Astrocyte of the cerebellum (primary cell): ENCODE measurements around the gene GNG12.

Experiments used
- DNase-seq: peaks from one replicate; pipeline ENCODE4 v3.0.0-alpha.2; 2011; ENCODE audit warnings: low read depth
- H3K4me3 ChIP-seq: 2 replicates; pipeline ENCODE4 v1.5.1; 2011; ENCODE audit warnings: mild to moderate bottlenecking, low read depth, low read length, moderate library complexity
- in situ Hi-C: cut with HindIII; loops from 2 replicates; pipeline ENCODE4 v1.10.0; 2017; ENCODE audit warnings: low sequenced_read_pairs
- TF ChIP-seq, protein P1 (sequence below): IDR thresholded peaks from 2 replicates; pipeline ENCODE4 v1.5.1; 2012; ENCODE audit warnings: low read length, low read depth, moderate library complexity, mild to moderate bottlenecking; ENCODE audit errors: missing control alignments

Gene GNG12

DNA sequence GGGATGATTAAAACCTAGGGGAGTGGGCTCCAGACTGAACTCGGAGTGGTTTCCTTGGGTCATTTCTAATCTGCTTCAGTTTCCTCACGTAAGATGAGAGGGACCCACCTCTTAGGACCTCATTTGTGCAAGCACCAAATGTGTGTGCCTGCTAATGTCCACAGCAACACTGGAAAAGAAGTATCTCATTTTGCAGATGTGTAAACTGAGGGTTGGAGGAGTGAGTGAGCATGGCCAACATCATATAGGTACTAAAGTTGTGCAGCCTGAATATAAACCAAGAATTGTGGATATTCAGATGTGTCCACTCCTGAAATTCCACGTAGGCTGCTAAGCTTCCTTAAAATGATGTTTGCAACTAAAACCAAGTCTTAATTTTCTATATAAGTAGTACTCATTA lies 96.5 kb downstream of the GNG12 start:
- no peak for DNase-seq
- H3K4me3 ChIP-seq = peak overlapping the region; percentile 17
- TF ChIP-seq, protein P1, sequence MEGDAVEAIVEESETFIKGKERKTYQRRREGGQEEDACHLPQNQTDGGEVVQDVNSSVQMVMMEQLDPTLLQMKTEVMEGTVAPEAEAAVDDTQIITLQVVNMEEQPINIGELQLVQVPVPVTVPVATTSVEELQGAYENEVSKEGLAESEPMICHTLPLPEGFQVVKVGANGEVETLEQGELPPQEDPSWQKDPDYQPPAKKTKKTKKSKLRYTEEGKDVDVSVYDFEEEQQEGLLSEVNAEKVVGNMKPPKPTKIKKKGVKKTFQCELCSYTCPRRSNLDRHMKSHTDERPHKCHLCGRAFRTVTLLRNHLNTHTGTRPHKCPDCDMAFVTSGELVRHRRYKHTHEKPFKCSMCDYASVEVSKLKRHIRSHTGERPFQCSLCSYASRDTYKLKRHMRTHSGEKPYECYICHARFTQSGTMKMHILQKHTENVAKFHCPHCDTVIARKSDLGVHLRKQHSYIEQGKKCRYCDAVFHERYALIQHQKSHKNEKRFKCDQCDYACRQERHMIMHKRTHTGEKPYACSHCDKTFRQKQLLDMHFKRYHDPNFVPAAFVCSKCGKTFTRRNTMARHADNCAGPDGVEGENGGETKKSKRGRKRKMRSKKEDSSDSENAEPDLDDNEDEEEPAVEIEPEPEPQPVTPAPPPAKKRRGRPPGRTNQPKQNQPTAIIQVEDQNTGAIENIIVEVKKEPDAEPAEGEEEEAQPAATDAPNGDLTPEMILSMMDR = no peak
- in situ Hi-C loops = no loop called here

DNA sequence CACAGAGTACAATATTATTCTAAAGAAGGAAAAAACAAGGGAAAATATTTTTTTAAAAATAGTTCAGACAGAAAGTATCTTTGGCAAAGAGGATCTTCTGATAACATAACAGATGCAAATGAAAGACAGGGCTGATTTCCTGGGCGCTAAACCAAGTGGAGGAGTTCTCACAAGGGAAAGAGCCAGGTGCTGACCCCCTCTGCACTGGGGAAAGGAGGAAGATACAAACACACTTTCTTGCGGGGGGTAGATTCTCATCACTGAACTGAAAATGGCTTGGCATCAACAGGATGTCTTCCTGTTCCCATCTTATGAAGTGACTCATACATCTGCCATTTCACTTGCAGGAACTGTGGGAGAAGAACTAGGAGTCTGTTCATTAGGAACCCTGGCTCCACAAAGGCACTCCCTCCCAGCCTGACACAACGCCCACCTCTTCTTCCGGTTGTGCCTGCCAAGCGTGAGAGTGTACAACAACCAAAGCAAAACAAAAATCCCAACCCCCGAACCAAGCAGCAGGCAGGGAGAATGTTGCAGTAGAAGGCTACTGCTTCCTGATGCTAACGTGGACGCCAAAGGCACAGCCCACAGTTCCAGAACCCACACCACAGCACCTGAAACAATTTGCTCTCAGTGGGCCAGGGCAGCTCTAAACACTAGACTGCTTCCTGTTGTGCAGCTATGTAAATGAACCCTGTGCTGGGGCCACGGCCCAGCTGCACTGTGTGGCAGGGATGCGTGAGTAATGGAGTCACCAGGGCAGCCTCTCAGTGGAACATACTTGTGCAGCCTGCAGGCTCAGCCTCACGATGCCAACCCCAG lies 97.2 kb downstream of the GNG12 start:
- in situ Hi-C loops = no loop called here
- peak overlapping the region; percentile 17 for H3K4me3 ChIP-seq
- TF ChIP-seq, protein P1 = no peak
- peak; percentile 88 for DNase-seq

- no peak for DNase-seq
- TF ChIP-seq, protein P1 = no peak
- H3K4me3 ChIP-seq = no peak overlapping the region
- in situ Hi-C loops = no loop called here
Measured at GRCh38 chr1:67735206-67735605, 98.1 kb downstream of the GNG12 start.

GRCh38 chr1:67734323-67734690 lies 99.0 kb downstream of the GNG12 start:
- no peak for DNase-seq
- H3K4me3 ChIP-seq = no peak overlapping the region
- TF ChIP-seq, protein P1 = no peak

GRCh38 chr1:67733681-67734322 lies 99.5 kb downstream of the GNG12 start:
- in situ Hi-C loops = no loop called here
- no peak for DNase-seq
- no peak overlapping the region for H3K4me3 ChIP-seq
- TF ChIP-seq, protein P1 = no peak

More at GRCh38 chr1:67734323-67734690, 99.0 kb downstream of the GNG12 start:
- in situ Hi-C loops = no loop called here

DNA sequence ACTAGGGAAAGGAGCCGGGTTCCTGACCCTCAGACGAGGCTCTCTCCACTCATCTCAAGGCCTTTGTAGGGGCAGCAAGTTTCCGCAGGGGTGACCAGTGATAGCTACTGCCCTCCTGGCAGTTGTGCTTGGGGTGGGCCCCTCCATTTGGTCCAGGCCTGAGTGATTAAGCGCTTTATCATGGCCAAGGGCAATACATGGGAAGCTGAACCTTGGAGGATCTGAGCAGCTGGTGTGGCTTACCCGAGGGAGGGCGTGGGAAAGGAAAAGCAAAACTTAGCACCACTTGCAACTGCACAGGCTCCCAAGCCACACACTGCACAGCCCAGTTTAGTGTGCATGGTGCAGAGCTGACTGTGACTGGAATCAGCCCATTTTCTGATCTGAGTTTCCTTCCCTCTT lies 100.5 kb downstream of the GNG12 start:
- H3K4me3 ChIP-seq = no peak overlapping the region
- TF ChIP-seq, protein P1 = no peak
- in situ Hi-C loops = no loop called here
- DNase-seq = no peak
